GM12892 (cell line): ENCODE measurements around the gene CDH11.

Experiments
- POLR2A ChIP-seq: IDR thresholded peaks from 2 replicates; pipeline ENCODE4 v1.6.1; 2011; ENCODE audit warnings: low read depth, low read length, control low read depth
- POLR2AphosphoS5 ChIP-seq: IDR thresholded peaks from 2 replicates; pipeline ENCODE4 v1.6.1; 2011; ENCODE audit warnings: low read depth, low read length, control low read depth
- TAF1 ChIP-seq: IDR thresholded peaks from 2 replicates; pipeline ENCODE4 v1.6.1; 2011; ENCODE audit warnings: low read depth, mild to moderate bottlenecking, control low read depth, low read length, borderline replicate concordance

DNA sequence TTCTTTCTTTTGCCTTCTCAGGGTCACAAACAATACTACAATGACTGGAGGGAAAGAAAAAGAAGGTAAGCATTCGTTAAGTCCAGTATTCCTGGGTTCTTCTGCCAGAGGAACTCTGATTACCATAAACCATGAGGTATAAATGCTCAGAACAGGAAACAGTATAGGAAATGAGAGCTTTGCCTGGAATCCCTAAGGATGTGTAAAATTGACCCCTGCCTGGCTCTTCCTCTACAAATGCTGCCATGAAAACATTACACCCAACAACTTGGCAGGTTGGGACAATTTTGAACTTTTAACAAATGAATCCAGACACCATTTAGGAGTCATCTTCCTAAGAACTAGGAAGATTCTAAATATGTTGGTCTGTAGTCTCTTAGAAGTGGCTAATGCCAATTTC lies 173.8 kb downstream of the CDH11 start:
- TF ChIP-seq POLR2A (no peak), TAF1 (no peak), POLR2AphosphoS5 (no peak)
